Activated CD8-positive, alpha-beta memory T cell treated with anti-CD3 and anti-CD28 coated beads for 48 hours (primary cell): ENCODE measurements around the gene RAMACL.

Experiments used
- DNase-seq, 3 experiments: peaks; one replicate each; pipeline ENCODE4 v3.0.0-alpha.2; 2020; ENCODE audit warnings: low read depth in 2 of 3, low spot score in 2 of 3

RAMACL gene

DNA sequence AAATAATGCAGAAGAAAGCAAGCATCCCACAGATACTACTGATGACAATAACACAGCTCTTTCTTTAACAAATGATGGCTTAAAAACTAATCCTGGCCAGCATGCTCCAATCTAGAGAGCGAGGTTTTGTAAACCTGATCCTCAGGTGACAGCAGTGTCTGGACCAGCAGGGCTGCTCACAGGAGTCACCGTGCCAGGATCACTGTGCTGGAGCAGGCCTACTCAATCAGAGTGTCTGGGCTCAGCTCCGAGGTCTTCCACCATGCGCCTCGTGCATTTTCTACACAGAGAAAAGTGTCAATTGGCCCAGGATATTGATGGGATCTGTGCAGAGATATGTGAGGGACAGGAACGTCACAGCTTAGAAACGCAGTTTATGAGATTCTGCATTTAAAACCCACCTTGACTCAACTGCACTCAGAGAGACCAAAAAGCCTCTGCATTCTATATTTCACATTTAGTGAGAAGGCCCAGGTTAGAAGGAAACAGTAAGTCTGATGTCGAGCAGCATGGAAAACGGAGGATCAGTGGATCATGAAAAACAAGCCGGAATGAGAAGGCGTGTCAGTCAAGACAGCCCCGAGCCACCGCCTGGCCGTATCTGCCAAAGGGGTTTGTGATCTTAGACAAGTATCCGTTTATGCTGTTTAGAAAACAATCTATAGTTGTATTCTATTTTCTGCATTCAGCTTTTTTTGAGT lies 7.8 kb downstream of the RAMACL start:
- DNase-seq: no peak

DNA sequence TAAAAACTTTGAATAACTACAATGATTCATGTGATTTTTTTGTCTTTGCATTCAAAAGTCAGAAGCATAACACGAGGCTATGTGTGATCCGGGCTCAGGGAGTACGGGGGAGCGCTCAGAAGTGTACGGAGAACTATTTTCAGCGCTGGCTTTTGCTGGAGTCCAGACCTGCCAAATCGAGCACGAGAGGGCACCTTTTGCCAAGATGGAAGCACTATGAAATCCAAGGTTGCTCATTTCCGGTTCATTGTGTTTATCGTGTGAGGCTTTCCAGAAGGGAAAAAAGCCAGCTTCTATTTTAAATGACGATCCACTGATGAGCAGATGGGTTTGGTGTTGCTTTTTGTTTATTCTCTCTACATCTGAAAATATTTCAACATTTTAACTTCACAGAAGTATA lies 11.3 kb downstream of the RAMACL start:
- DNase-seq: no peak

DNA sequence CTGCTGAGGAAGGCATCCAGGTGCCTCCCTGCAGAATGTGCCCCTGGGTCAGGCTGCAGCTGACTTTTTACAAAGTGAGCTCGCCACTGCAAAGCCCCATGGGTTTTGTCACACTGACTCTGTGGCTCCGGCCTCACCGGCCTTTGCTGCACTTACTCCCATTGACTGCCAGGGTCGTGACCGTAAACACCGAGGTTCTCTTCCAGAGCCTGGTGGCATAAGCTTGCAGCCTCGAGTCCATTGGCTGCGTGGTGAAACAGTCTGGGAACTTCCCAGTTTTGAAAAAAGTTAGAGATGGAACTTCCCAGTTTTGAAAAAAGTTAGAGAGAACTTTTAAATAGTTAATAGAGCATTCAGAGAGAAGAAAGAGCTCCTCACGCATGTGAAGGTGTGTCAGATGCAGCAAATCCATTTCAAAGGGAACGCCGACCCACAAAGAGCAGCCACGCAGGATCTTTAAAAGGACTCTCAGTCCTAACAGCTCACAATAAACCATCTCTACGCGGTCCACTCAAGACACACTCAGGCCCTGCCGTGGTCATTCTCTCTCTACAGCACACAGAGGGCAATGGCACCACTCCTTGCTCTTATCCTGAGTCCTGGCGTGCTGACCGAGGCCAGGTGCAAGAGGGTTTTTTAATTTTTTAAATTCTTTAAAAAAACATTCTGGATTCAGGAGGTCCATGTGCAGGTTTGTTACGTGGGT lies 12.8 kb downstream of the RAMACL start:
- DNase-seq: no peak

DNA sequence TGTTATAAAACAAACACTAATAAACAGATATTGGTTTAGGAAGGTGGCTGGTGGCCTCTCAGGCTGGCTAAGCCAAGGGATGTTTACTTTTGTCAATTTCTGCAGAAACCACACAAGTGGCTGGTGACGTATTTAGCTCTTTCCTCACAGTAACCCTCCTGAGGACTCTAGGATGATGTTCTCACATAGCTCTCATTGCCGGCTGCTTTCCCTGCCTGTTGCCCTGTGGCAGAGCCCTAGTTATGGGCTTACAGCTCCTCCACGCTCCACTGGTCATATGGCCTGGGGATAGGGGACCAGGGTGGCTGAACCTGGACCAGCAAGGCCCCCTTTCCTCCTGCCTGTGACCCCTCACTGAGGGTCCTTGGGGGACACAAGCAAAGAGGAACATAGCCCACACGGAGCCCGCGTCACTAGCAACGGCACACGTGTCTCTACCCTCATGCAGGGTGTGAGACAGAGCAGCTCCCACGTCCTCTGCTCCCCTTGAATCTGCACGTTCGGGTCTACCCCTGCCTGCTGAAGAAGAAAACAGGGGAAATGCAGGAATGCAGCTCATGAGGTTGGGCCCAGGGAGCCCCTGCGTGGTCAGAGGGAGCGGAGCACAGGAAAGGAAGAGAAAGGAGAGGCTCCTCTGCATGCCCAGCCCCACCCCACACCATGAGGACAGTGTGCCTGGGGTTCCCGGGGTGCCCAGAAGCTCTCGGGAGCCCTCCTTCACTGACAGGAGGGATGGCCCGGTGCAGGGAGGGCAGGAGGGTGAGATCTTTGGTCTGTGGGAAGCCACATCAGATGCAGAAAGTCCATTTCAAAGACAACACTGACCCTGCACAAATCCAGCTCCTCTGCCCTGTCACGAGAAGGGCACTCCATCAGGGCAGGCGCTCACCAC lies 13.9 kb downstream of the RAMACL start:
- no peak for DNase-seq

DNA sequence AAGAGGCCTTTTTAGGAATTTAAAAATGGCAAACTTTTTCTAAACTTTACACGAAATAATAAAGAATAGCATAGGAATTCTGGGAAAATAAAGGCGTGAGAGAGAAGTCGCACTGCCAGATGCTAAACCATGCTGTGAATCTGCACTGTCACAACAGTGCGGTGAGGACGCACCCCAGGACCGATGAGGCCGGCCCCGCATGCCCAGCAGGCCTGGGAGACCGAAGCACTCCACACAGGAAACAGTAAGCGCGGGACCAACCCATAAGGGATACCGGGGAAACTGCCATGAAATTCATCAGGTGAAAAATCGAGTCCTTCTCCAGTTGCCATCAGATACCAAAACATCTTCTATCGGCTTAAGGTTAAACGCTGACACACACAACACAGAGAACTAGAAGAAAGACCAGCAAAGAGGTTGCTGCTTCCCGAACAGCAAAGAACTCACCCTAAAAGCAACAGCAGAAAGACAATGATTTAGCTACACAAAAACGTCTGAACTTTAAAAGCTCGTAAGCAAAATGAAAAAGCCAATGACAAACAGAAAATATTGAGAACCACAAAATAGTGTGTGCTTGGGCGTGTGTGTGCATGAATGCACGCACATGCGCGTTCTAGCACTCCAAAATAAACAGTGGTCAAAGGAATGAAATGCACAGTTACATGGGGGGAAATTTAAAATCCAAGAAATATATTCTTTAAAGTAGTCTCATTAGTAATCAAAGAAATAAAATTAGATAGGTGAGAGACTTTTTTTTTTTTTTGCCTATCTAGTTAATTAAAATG lies 15.4 kb downstream of the RAMACL start:
- no peak for DNase-seq

DNA sequence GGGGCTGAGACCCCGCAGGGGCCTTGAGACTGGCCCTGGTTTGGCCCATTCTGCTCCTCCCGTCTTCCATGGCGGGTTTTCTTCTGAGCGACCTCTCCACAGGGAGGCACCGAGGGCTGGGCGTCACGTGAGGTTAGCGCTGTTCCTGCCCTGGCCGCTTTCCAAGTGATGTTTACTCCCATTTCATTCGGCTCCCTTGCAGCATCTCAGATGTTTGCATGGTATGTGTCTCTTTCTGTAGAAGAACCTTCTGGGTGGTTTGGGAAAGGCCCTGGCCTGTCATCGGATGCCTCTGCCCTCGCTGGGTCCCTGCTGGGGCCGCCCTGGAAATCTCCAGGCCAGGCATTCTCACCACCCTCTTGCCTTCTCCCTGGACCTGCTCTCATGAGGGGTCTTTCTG lies 17.3 kb downstream of the RAMACL start:
- no peak for DNase-seq

DNA sequence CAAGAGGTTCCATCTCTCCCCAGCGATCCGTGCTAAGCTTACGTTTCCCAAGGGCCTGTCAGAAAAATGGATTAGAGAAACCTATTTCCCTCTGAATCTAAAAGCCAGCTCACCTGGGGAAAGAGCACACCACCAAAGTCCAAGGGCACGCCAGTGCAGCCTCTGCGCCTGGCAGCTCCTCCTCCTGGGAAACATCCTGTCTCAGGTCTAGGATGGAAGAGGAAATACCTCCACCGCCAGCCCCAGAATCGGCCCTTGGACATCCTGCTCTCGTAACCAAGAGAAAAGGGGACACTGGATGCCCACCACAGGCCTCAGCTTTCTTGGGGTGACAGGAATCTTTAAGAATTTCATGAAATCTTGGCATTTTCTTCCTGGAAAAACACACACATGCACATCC lies 18.7 kb downstream of the RAMACL start:
- DNase-seq: no peak

DNA sequence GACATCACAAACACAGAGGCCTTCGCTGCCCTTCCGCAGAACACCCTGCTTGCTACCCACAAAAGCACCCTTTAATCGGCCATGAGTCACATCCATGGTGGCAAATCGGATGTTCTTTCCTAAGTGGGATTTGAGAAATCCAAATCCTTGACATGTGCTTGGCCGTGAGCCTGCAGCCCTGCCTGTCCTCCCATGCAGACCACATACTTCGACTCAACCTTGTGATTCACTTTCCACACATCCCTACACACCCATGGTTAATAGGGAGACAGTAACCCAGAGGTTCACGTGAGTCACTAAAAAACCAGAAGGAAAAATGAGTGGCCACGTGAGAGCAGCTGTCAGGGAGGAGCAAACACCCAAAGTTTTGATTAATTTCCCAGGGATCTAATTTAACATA lies 19.4 kb downstream of the RAMACL start:
- DNase-seq: no peak

DNA sequence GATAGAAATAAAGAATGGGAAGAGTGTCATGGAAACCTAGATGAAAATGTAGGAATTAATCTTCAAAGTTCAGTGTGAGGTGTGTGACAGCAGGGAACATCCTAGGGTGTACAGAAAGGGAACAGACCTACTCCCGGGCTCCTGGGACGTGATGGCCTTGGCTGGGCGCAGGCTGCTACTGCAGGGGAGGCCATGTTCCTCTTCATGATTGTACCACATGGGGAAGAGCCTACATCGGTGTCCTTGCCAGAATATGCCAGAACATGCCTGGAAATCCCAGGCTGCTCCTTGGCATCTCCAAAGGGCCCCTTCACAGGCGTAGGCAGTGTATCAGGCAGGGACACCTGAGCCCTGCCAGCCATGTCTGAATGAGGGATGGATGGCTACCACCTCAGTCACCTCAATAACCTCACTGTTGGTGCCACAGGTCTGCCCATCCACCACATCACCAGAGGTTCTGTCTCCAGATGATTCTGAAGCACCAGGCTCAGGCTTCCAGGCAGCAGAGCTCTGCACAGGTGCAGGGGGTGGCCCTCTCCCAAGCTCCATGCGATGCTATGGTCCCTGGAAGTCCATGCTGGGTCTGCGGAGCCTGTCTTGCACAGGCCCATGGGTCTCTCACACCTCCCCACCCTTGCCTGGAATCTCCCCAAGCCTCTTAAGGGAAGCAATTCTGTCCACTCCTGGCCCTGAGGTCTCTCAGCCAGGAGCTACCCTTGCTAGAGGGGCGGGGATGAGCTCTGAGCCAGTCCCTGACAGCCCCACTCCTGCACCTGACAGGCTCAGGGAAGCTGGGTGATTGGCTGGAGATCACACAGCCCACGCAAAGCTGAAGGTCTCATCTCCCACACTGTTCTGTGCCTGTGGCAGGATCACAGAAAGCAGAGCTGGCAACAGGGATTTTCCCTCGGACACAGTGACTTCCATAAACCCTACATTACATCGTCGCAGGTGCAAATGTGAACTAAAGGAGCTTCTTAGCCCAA lies 20.2 kb downstream of the RAMACL start:
- DNase-seq: no peak

DNA sequence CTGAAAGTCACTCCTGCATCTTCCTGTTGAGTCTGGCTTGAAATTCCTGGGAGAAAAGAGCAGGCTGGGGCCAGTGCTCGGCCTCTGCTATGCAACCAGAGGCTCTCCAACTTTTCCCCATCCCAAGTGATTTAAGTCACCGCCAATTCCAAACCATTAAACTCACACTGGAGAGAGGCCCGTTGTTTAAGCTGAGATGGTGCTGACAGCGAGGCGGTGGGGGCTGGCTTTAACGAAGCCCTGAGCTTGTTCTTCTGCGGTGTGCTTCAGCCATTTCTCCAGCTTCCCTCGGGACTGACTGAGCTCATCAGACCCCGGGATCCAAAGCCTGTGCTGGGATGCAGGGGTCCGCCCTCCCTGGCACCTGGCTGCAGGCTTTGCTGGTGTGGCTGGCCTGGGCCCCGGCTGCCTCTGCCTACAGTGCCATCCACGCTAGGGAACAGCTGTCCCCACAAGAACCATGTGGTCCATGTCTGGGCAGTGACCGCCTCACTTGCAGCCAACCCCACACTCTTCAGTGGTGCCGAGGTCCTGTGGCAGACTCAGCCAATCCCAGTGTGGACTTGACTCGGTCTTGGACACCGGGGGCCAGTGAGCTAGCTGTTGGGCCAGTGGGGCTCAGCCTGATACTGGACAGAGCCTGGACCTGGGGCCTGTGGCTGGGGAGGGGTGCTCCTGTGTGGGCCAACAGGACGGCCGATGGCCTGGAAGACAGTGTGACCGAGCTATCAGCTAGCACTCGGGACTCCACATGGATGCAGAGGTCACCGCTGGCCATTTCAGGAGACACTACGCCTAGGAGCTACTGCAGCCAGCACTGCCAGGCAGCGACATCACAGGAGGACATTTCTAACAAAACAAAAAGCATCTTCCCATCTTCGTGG lies 21.2 kb downstream of the RAMACL start:
- no peak for DNase-seq

DNA sequence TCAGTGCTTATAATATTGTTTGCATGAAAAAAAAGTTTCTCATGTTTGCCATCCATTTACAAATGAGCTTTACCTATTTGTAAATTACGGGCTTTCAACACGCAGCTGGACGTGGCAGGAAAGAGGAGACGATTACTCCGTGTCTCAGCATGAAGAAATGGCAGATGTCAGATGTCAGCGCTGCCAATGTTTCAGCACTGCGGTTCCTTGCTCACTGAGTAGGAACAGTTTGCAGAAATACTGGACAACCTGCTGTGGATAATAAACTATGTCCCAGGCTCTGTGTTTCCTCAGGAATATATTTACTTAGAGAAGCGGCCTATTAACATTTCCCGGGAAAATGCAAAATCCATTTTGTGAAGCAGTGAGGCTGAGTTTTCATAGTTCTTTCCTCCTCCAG lies 22.7 kb downstream of the RAMACL start:
- no peak for DNase-seq

DNA sequence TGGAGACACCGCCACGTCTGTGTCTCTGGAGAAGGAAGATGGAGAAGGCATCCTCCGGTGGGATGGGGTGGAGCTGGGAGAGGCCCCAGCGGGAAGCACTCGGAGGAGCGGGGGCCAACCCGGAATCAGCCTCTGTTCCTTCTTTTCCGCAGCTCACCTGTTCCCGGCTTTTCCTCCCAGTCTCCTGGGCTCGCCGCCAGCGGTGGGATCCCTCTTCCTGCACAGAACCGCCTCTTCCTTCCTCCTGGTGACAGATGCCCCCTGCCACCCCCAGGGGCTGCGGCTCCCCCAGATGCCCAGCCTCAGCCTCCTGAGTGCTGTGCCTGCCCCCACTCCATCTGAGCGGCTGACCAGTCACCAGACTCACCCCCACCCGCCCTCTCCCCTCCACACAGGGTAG lies 23.3 kb downstream of the RAMACL start:
- no peak for DNase-seq

DNA sequence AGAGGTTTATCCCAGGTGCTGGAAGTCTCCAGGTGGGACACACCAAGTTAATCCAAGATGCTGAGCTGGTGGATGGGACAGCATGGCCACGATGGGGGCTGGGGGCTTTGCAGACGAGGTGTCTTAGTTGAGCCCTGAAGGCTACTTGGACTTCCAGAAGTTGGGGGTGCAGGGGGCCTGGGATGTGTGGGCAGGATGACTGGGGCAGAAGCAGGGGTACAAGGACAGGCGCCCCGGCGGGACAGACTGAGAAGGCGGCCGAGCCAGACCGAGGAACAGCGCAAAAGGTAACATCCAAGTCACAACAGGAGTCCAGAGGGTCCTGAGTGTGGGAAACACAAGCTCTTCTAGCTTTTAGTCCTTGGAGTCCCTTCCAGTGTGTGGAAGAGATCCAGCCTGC lies 23.8 kb downstream of the RAMACL start:
- no peak for DNase-seq

DNA sequence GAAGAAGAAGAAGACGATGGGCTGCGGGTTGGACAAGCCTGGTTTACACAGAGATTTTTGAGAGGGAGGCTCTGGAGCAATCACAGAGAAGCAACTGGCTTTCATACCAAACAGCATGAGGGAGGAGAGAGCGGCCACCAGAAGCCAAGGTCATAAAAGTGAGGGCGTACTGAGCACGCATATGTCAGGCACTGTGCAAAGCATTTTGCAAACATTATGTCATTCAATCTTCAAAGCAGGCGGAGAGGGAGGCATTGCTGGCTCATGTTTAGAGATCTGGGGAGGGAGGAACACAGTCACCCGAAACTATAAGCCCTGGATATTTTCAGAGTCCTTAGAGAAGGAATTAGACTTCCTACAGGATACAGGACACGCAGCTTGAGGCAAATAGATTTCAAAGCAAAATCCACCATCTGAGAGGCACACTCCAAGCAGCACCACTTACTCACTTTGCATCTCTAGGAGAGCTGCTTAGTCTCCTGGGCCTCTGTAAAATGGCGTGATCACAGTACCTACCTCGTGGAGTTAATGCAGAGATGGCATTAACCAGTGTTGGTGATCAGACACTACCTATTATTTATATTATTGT lies 24.6 kb downstream of the RAMACL start:
- no peak for DNase-seq

DNA sequence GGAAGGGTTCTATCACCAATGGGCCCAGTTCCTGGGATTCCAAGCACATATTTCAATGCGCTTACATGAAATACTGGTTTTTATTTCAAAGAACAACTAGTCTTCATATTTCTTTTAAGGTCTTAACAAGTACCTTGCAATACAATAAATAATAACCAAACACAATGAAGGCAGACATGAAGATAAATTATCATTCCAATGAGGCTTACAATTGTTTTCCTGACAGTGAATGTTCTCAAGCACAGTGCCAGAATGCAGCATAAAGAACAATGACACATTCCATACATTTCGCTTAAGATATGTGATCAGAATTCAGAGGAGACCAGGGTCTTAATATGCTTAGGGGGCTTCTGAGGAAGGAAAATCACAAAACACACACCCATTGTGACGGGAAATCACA lies 26.3 kb downstream of the RAMACL start:
- DNase-seq: no peak

DNA sequence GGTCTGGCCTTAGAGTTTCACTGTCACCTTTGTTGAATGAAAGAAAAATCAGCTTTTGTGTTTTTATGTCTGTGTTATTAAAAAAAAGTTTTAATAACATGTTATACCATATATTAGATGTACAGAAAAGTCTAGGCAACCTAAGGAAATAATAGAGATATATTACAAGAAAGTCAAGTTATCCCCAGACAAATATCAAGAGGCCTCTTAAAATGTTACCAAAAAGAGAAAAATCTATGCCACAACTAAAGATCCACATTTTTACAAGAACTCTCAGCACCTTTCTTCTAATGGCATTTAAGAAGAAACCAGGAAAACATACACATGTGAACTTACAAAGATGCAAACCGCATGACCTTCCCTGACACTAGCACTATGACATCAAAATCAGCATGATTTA lies 26.8 kb downstream of the RAMACL start:
- DNase-seq: no peak

DNA sequence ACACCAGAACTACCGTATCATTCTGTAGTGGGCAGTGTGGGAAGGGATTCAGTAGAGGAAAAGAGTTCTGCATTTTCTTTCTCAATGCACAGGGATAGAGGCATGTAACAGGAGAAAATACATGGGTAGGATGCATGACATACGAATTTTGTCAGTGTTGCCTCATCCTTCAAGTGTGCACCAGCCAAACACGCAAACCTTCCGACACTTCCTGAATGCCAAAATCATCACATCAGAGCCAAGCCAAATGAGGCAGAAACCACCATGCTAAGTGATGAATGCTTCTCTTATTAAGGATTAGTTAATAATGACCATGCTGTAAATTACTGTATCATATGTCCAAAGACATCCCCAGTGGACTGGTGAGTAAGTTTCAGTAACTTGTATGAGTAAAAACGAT lies 27.3 kb downstream of the RAMACL start:
- no peak for DNase-seq

DNA sequence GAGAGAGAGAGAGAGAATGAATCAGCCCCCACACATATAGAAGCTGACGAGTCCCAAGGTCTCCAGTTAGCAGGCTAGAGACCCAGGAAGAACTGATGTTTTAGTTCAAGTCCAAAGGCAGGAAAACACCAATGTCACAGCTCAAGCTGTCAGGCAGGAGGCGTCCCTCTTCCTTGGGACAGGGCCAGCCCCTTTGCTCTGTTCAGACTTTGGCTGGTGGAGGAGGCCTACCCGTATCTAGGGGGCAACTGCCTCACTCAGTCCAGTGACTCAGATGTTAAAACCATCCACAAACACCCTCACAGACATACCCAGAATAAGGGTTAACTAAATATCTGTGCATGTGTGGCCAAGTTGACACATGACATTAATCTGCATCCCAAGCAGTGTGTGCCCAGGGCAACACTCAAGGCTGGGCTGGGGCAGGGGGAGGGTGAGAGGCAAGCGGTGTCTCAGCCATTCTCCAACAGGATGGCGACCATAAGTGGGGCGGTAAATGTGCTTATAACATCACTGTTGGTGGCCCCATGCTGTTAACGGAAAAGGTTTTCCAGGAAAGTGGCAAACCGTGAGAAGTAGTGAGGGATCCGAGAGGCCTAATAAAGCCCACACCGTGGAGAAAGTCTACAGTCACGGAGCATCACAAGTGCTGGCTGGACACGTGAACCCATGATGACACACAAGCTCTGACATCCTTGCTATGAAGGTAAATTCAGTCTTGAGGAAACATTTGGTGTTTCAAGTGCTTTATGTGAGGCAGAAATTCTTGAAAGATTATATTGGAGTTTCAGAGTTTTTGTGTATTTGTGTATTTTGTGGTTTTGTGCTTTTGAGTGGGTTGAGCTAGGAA lies 28.1 kb downstream of the RAMACL start:
- DNase-seq: no peak
